IMR-90 (cell line): ENCODE results near the gene SLCO2B1. TPM values are rescaled to one million over a fixed set of nuclear protein-coding genes. Genes with fewer than 3 reads are reported as not detected.

ENCODE experiments used
- ATAC-seq: fragments of 200-7000 bp; cut with Tn5 transposase; 2 replicates; pipeline ENCODE4 v1.9.1; 2020; ENCODE audit warnings: low read depth, mild to moderate bottlenecking, moderate library complexity
- BruUV-seq: library from RNA; stranded (reverse); fragments of 400-500 nt; replicated peaks from 2 replicates; lab custom pipeline; 2021; lab: Mats Ljungman, UMichigan
- CTCF ChIA-PET: fragments of 300-600 bp; formaldehyde crosslinking; extraction: SDS; loops from one replicate; lab custom pipeline; 2021; ENCODE audit warnings: antibody characterized with exemption; lab: Yijun Ruan, JAX
- POLR2A ChIA-PET: fragments of 300-600 bp; sonication (Branson Sonifier 250); formaldehyde crosslinking; loops from one replicate; lab custom pipeline; 2022; ENCODE audit warnings: antibody characterized with exemption; ENCODE audit not compliant: unreplicated experiment; lab: Charles Lee
- DNase-seq: peaks from one replicate; pipeline ENCODE4 v3.0.0; 2013
- H2AFZ ChIP-seq: replicated peaks from 2 replicates; pipeline ENCODE3; 2013; ENCODE audit warnings: low read length, mild to moderate bottlenecking; ENCODE audit not compliant: poor library complexity
- H2AK5ac ChIP-seq: 2 replicates; pipeline ENCODE4 v1.6.1; 2013; ENCODE audit warnings: low read depth, low read length, inconsistent platforms
- H2AK9ac ChIP-seq: replicated peaks from 2 replicates; pipeline ENCODE3; 2013; ENCODE audit warnings: mild to moderate bottlenecking, low read depth, low read length, moderate library complexity; ENCODE audit not compliant: poor library complexity
- H2BK120ac ChIP-seq: 2 replicates; pipeline ENCODE4 v1.6.1; 2013; ENCODE audit warnings: low read depth, low read length, inconsistent platforms
- H2BK15ac ChIP-seq: 3 replicates; pipeline ENCODE4 v1.6.1; 2013; ENCODE audit warnings: low read depth, low read length, inconsistent platforms
- H2BK20ac ChIP-seq: 2 replicates; pipeline ENCODE4 v1.6.1; 2013; ENCODE audit warnings: low read depth, mild to moderate bottlenecking, inconsistent platforms, low read length, moderate library complexity
- H2BK5ac ChIP-seq: 2 replicates; pipeline ENCODE4 v1.6.1; 2013; ENCODE audit warnings: mild to moderate bottlenecking, low read depth, low read length, inconsistent platforms; ENCODE audit not compliant: poor library complexity, severe bottlenecking
- H3K14ac ChIP-seq: replicated peaks from 2 replicates; pipeline ENCODE4 v1.6.1; 2013; ENCODE audit warnings: low read depth, low read length, inconsistent platforms
- H3K18ac ChIP-seq: 2 replicates; pipeline ENCODE4 v1.6.1; 2013; ENCODE audit warnings: low read depth, low read length, control low read depth
- H3K23ac ChIP-seq: 2 replicates; pipeline ENCODE4 v1.6.1; 2013; ENCODE audit warnings: low read depth, low read length, inconsistent platforms
- H3K27ac ChIP-seq: 2 replicates; pipeline ENCODE4 v1.5.1; 2013; ENCODE audit warnings: mild to moderate bottlenecking, control low read depth, low read length; ENCODE audit not compliant: insufficient read depth
- H3K27me3 ChIP-seq: 2 replicates; pipeline ENCODE4 v1.6.1; 2013; ENCODE audit warnings: low read length; ENCODE audit not compliant: control insufficient read depth, insufficient read depth
- H3K36me3 ChIP-seq: 2 replicates; pipeline ENCODE4 v1.6.1; 2013; ENCODE audit warnings: low read length, mixed read lengths; ENCODE audit not compliant: control insufficient read depth, insufficient read depth
- H3K4ac ChIP-seq: 2 replicates; pipeline ENCODE4 v1.6.1; 2013; ENCODE audit warnings: low read depth, low read length, inconsistent platforms
- H3K4me1 ChIP-seq: 2 replicates; pipeline ENCODE4 v1.6.1; 2013; ENCODE audit warnings: low read length, mixed read lengths; ENCODE audit not compliant: control insufficient read depth, insufficient read depth
- H3K4me2 ChIP-seq: 2 replicates; pipeline ENCODE4 v1.6.1; 2013; ENCODE audit warnings: low read depth, mild to moderate bottlenecking, control low read depth, low read length, moderate library complexity
- H3K4me3 ChIP-seq: 2 replicates; pipeline ENCODE4 v1.5.1; 2013; ENCODE audit warnings: low read depth, mild to moderate bottlenecking, control low read depth, low read length, moderate library complexity; ENCODE audit not compliant: insufficient read depth
- H3K56ac ChIP-seq: 2 replicates; pipeline ENCODE4 v1.6.1; 2013; ENCODE audit warnings: low read length, inconsistent platforms; ENCODE audit not compliant: insufficient read depth; ENCODE audit errors: extremely low read depth
- H3K79me1 ChIP-seq, 2 experiments: 2 replicates each; pipeline ENCODE4 v1.6.1; 2013; ENCODE audit warnings: low read length in 2 of 2, inconsistent platforms in 1 of 2, low read depth in 1 of 2
- H3K9ac ChIP-seq: 2 replicates; pipeline ENCODE4 v1.6.1; 2013; ENCODE audit warnings: low read depth, low read length, control low read depth
- H3K9me1 ChIP-seq: 2 replicates; pipeline ENCODE4 v1.6.1; 2013; ENCODE audit warnings: low read length, inconsistent platforms; ENCODE audit not compliant: insufficient read depth
- H3K9me3 ChIP-seq: 2 replicates; pipeline ENCODE4 v1.6.1; 2013; ENCODE audit warnings: low read length; ENCODE audit not compliant: control insufficient read depth, insufficient read depth
- H4K20me1 ChIP-seq: 2 replicates; pipeline ENCODE4 v1.6.1; 2013; ENCODE audit warnings: low read length, inconsistent platforms; ENCODE audit not compliant: insufficient read depth
- H4K5ac ChIP-seq: 2 replicates; pipeline ENCODE4 v1.6.1; 2013; ENCODE audit warnings: mild to moderate bottlenecking, low read depth, low read length, control low read depth
- H4K8ac ChIP-seq, 2 experiments: 2 replicates each; pipeline ENCODE4 v1.6.1; 2013; ENCODE audit warnings: low read depth in 2 of 2, low read length in 2 of 2, control low read depth in 1 of 2, inconsistent platforms in 1 of 2
- H4K91ac ChIP-seq: 2 replicates; pipeline ENCODE4 v1.6.1; 2013; ENCODE audit warnings: low read depth, low read length, inconsistent platforms; ENCODE audit not compliant: insufficient read depth
- FOS ChIP-seq: fragments of 150-350 bp; IDR thresholded peaks from 2 replicates; pipeline ENCODE4 v1.6.1; 2016; ENCODE audit warnings: low read depth, low read length
- MAZ ChIP-seq: IDR thresholded peaks from 2 replicates; pipeline ENCODE4 v1.6.1; 2012; ENCODE audit warnings: low read depth, mild to moderate bottlenecking, low read length, improper control_type of control experiment, moderate library complexity, borderline replicate concordance
- MXI1 ChIP-seq: IDR thresholded peaks from 2 replicates; pipeline ENCODE4 v1.6.1; 2012; ENCODE audit warnings: low read depth, mild to moderate bottlenecking, low read length, moderate library complexity, borderline replicate concordance
- NFE2L2 ChIP-seq: fragments of 150-350 bp; IDR thresholded peaks from 2 replicates; pipeline ENCODE4 v1.6.1; 2016; ENCODE audit warnings: low read depth, mild to moderate bottlenecking, low read length
- POLR2A ChIP-seq: IDR thresholded peaks from 2 replicates; pipeline ENCODE4 v1.6.1; 2012; ENCODE audit warnings: mild to moderate bottlenecking, low read depth, low read length
- RCOR1 ChIP-seq: IDR thresholded peaks from 2 replicates; pipeline ENCODE4 v1.6.1; 2012; ENCODE audit warnings: mild to moderate bottlenecking, low read length, improper control_type of control experiment; ENCODE audit not compliant: insufficient replicate concordance
- RFX5 ChIP-seq: IDR thresholded peaks from 2 replicates; pipeline ENCODE4 v1.8.0; 2012; ENCODE audit warnings: low read depth, mild to moderate bottlenecking, low read length, moderate library complexity
- SMC3 ChIP-seq: fragments of 150-350 bp; IDR thresholded peaks from 2 replicates; pipeline ENCODE4 v1.6.1; 2016; ENCODE audit warnings: low read depth, mild to moderate bottlenecking, antibody characterized with exemption, low read length, moderate library complexity
- WGBS, 2 experiments: methylation state at CpG; one replicate each; pipeline versions ENCODE4 v1.1.5 to v1.1.7; 2013; ENCODE audit warnings: missing lambda C conversion rate in 2 of 2; ENCODE audit not compliant: insufficient read length in 1 of 2; ENCODE audit errors: extremely low coverage in 2 of 2; 5-methylcytosine and 5-hydroxymethylcytosine counted together
- dilution Hi-C: fragments of 300-500 bp; cut with HindIII; formaldehyde crosslinking; loops from one replicate; pipeline ENCODE4 v1.14.3; 2018; ENCODE audit warnings: low sequenced_read_pairs; ENCODE audit not compliant: unreplicated experiment
- in situ Hi-C: fragments of 300-500 bp; cut with MboI; formaldehyde crosslinking; loops from 3 replicates; pipeline ENCODE4 v1.14.3; 2019; ENCODE audit warnings: low sequenced_read_pairs, inconsistent platforms, mixed read lengths
- intact Hi-C: fragments of 100-400 bp; cut with micrococcal nuclease; formaldehyde crosslinking; loops from 2 replicates; pipeline ENCODE4 v1.10.0; 2022
- polyA plus RNA-seq, 3 experiments: library from polyadenylated mRNA; depleted of rRNA; stranded (reverse); fragments of >200 nt; gene quantifications; 2 replicates each; pipeline ENCODE4 v1.2.3, GENCODE V29; 2012; ENCODE audit warnings: low replicate concordance in 1 of 3
- total RNA-seq: library from RNA; depleted of rRNA; stranded (reverse); fragments of >200 nt; gene quantifications from 2 replicates; pipeline ENCODE4 v1.2.3, GENCODE V29; 2012
- TF ChIP-seq, protein P1 (sequence below): conservative IDR thresholded peaks from 2 replicates; pipeline ENCODE4 v1.5.1; 2012; ENCODE audit warnings: mild to moderate bottlenecking, low read depth, low read length, improper control_type of control experiment
- TF ChIP-seq, protein P2 (sequence below): fragments of 150-350 bp; IDR thresholded peaks from 2 replicates; pipeline ENCODE4 v1.6.1; 2016; ENCODE audit warnings: low read depth, mild to moderate bottlenecking, low read length, moderate library complexity, borderline replicate concordance

The SLCO2B1 gene
- total and polyA plus RNA-seq, 2 of the 4 experiments (the other 2 are of a cell fraction), result not detected

DNA sequence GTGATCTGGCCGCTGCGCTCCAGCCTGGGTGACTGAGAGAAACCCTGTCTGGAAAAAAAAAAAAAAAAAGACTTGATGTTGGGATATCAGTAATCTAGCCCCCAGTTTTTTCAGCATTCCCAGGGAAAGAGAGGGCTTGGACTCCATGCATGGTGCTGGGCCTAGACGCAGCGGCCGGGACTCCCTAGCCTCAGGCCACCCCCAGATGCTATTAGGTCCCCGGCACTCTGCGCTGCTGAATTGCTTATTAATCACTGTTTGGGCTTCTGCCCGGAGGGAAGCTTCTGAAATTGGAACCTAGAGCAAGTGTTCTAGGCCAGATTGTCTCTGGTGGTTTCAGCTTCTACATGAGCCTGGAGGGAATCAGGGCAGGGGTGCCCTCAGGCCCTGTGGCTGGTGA lies 39.0 kb downstream of the SLCO2B1 start:
- Histone ChIP-seq H2BK15ac (no peak overlapping the region), H2AFZ (no peak overlapping the region), H3K9me1 (no peaks in the 10 kb centered on the region), H3K23ac (no peak overlapping the region), H4K20me1 (no peaks in the 10 kb centered on the region), H4K91ac (no peak overlapping the region), H3K4me3 (no peak overlapping the region), H3K27me3 (peaks cover 50% of the 10 kb centered on the region), H2BK120ac (no peak overlapping the region), H3K9ac (no peak overlapping the region), H2BK20ac (no peak overlapping the region), H3K4me1 (no peaks in the 10 kb centered on the region), H4K8ac (no peak overlapping the region), H2AK9ac (no peak overlapping the region), H3K4me2 (no peak overlapping the region), H3K4ac (no peak overlapping the region), H4K5ac (no peak overlapping the region), H3K79me1 (no peaks in the 10 kb centered on the region), H3K56ac (no peak overlapping the region), H3K27ac (no peak overlapping the region), H2AK5ac (no peak overlapping the region), H3K18ac (no peak overlapping the region), H2BK5ac (no peak overlapping the region), H3K9me3 (no peaks in the 10 kb centered on the region), H3K14ac (no peak overlapping the region), H3K36me3 (no peaks in the 10 kb centered on the region)
- dilution Hi-C loops, result no loop called here
- ChIA-PET POLR2A (no interaction called here), CTCF (interaction anchor here (0.7 to 1.4 kb wide), 2 partner anchors 15 to 45 kb away, joined by 3 to 5 read pairs; no protein-coding TSS in a partner anchor)
- WGBS, 2 experiments, result no CpG with 5 or more reads among the region's 8 CpGs
- ATAC-seq (no peak), DNase-seq (no peak)
- no peak for TF ChIP-seq MAZ
- TF ChIP-seq POLR2A, result no peak
- TF ChIP-seq NFE2L2, result no peak
- no peak for TF ChIP-seq MXI1
- TF ChIP-seq, protein P1, sequence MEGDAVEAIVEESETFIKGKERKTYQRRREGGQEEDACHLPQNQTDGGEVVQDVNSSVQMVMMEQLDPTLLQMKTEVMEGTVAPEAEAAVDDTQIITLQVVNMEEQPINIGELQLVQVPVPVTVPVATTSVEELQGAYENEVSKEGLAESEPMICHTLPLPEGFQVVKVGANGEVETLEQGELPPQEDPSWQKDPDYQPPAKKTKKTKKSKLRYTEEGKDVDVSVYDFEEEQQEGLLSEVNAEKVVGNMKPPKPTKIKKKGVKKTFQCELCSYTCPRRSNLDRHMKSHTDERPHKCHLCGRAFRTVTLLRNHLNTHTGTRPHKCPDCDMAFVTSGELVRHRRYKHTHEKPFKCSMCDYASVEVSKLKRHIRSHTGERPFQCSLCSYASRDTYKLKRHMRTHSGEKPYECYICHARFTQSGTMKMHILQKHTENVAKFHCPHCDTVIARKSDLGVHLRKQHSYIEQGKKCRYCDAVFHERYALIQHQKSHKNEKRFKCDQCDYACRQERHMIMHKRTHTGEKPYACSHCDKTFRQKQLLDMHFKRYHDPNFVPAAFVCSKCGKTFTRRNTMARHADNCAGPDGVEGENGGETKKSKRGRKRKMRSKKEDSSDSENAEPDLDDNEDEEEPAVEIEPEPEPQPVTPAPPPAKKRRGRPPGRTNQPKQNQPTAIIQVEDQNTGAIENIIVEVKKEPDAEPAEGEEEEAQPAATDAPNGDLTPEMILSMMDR, result no peak
- TF ChIP-seq FOS, result no peak
- no peak for TF ChIP-seq RCOR1
- no peak for TF ChIP-seq RFX5
- TF ChIP-seq, protein P2, sequence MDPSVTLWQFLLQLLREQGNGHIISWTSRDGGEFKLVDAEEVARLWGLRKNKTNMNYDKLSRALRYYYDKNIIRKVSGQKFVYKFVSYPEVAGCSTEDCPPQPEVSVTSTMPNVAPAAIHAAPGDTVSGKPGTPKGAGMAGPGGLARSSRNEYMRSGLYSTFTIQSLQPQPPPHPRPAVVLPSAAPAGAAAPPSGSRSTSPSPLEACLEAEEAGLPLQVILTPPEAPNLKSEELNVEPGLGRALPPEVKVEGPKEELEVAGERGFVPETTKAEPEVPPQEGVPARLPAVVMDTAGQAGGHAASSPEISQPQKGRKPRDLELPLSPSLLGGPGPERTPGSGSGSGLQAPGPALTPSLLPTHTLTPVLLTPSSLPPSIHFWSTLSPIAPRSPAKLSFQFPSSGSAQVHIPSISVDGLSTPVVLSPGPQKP, result no peak
- TF ChIP-seq SMC3, result no peak
- BruUV-seq, result no TSS peak
- intact Hi-C loops, result no loop called here
- in situ Hi-C loops, result no loop called here
